Neural cell (in vitro differentiated cells): ENCODE measurements around the gene RP2.

ENCODE experiments used
- CTCF ChIP-seq: fragments of 450-650 bp; IDR thresholded peaks from 2 replicates; pipeline ENCODE4 v1.5.1; 2014; ENCODE audit warnings: antibody characterized with exemption, mild to moderate bottlenecking, moderate library complexity; ENCODE audit not compliant: poor library complexity, severe bottlenecking
- EP300 ChIP-seq: fragments of 450-650 bp; conservative IDR thresholded peaks from 2 replicates; pipeline ENCODE4 v1.6.1; 2014; ENCODE audit warnings: antibody characterized with exemption, mild to moderate bottlenecking, moderate library complexity; ENCODE audit not compliant: poor library complexity, severe bottlenecking
- EZH2 ChIP-seq: fragments of 200-600, 300-800 bp; shearing (Covaris generic), sonication (generic); IDR thresholded peaks from 2 replicates; pipeline ENCODE4 v1.6.1; 2014; ENCODE audit warnings: antibody characterized with exemption, low read length, borderline replicate concordance, mild to moderate bottlenecking; ENCODE audit not compliant: insufficient read depth, poor library complexity, severe bottlenecking
- MXI1 ChIP-seq: fragments of 450-650 bp; conservative IDR thresholded peaks from 2 replicates; pipeline ENCODE4 v1.6.1; 2014; ENCODE audit warnings: antibody characterized with exemption, mild to moderate bottlenecking; ENCODE audit not compliant: poor library complexity, severe bottlenecking
- POLR2AphosphoS5 ChIP-seq: IDR thresholded peaks from 2 replicates; pipeline ENCODE4 v1.6.1; 2012
- RAD21 ChIP-seq: fragments of 450-650 bp; conservative IDR thresholded peaks from 2 replicates; pipeline ENCODE4 v1.6.1; 2014; ENCODE audit warnings: antibody characterized with exemption, mild to moderate bottlenecking, moderate library complexity
- REST ChIP-seq: IDR thresholded peaks from 2 replicates; pipeline ENCODE4 v1.6.1; 2012; ENCODE audit warnings: borderline replicate concordance
- TAF1 ChIP-seq: IDR thresholded peaks from 2 replicates; pipeline ENCODE4 v1.6.1; 2012; ENCODE audit warnings: low read depth

- TF ChIP-seq CTCF (no peak), EZH2 (no peak), REST (no peak), TAF1 (no peak), POLR2AphosphoS5 (no peak), EP300 (no peak), RAD21 (no peak), MXI1 (no peak)
Measured at GRCh38 chrX:46918434-46918833, 81.6 kb downstream of the RP2 start.
